Measurements from ENCODE around the gene HOTAIR.

HOTAIR gene

GRCh38 chr12:53974084-53975063, at the start of gene HOTAIR:
TSS of gene HOTAIR (minus strand) at chr12:53974954.
- no peak for DNase-seq

DNA sequence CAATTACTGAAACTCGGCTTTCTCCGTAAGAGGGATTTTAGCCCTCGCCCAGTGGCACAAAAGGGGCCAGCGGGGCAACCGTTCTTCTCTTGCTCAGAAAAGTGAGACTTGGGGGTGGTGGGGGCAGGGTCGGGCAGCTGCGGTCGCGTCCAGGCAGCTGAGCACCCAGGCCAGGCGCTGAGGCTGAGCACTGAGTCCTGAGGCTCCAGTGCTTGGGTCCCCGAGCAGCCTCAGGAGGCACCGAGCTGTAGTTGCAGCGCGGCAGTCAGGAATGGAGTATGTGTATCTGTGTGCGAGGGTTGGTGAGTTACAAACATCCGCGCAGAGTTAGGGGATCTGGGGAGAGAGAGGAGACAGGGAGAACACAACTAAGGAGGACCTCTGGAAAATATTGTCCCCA, 49.4 kb upstream of the HOTAIR start:
- DNase-seq, result no peak

DNA sequence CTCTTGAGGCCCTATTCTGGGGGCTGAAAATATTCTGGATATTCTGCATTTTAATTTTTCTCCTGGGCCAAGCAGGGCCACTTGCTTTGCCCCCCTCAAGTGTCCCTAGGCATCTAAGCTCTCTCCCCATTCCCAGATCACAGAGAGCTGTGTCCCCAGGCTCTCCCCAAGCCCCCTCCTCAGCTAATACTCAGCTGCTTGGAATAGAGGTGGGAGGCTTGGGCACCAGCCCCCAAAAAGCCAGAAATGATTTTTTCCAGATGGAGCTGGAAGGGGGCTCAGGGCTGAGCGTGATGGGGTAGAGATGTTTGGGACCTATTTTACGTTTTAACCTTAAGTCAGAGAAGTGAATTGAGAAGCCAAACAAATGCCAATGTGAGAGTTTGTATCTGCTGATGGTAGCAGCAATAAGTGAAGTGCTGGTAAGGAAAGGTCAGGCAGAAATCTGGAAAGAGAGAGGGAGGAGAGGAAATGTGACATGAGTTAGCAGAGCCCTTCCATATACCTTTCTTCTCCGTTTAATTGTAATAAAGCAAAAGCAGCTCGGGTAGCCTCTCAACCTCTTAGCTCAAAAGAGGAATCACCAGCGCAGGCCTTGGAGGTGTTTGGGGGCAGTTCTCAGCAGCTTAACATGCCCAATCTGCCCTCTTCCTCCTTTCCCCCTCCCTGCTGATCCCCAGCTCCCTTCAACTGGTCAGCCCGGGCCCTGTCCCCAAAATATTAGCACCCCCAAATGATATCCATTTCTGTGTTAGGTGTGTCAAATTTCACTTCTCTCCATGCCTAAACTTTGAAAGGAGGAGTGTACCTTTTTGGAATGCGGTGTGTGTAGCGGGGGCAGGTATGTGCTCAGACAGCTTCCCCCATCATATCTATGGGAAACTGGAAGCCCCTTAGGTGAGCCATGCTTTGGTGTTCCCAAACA, 48.5 kb upstream of the HOTAIR start:
- DNase-seq, result no peak

DNA sequence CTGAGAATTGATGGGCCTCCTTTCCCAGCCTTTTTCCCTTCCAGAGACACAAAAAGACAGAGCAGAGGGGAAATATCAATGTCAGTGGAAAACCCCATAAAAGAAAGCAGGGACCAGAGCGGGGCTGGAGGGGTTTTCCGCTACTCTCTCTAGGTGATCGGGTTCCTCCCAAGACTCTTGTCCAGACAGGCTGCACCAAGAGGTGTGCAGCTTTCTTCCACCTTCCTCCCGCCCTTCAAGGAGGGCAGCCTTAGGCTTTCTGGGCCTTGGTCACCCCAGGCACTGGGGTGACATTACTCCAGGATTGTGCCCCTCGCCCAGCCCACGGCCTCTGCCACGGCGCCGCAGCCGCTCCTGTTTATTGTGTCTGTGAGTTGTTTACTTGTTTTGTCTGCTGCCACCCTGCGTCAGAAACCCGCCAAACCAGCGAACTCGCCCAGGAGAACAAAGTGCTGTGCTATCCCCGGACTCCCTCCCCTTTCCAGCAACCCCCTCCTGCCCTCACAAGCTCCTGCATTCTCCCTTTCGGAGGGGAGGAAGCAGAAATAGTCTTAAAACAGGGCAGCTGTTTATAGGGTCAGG, 46.8 kb upstream of the HOTAIR start:
- DNase-seq, result no peak

- DNase-seq, result no peak
Observed at GRCh38 chr12:54020591-54021405, 46.0 kb upstream of the HOTAIR start.

DNA sequence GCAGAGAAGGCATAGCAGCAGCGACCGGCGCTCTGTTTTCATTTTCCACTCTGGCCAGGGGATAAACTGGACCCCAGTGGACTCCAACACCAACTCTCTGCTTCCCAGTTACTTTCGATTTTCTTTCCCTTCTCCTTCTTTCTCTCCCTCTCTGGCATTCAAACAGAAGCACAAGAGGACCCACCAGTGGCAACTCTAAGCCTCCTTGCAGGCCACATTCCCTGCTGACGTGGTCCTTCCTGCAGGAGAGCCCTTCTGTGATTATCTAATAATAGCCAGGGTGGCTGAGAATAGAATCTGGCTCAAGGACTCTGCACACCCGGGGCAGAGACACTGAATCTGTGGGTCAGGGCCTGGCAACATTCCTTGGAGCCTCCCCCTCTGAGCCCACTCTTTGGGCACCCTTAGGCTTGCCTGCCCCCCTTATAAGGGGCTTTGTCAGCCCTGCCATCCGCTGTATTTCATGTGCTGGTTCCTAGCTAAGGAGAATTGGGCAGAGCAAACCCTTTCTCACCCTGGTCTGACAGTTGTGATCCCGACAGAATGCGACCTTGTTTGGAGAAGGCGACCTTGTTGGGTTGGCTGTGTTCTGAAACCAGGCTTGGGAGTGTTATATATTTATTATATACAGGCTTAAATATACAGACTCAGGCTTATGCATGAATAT, 45.3 kb upstream of the HOTAIR start:
- DNase-seq, result no peak

GRCh38 chr12:54019091-54019811, 44.5 kb upstream of the HOTAIR start:
- DNase-seq, result no peak

DNA sequence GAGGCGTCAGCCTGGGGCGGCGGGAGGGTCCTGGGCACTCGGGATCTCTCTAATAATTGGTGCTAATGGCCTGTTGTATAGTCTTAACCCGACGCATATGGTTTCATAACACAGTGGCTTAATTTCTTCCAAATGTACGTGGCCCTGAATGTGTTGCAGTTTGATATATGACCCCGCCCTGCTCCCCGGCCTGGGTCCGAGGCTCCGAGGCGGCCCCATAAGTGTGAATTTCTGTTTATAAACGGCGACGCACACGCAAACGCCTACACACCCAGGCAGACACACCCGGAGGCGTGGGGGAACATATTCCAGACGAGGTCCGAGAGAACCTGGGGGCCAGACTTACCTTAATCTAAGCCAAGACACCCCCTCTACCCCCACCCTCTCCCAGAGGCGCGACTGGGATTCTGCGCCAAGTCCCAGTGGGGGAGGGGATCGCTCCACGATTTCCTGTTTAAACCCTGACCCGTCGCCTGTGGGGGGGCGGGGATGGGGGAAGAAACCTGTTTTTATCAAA, 43.8 kb upstream of the HOTAIR start:
- DNase-seq, result no peak

GRCh38 chr12:54017878-54018467, 43.2 kb upstream of the HOTAIR start:
- peak; percentile 60 for DNase-seq

DNA sequence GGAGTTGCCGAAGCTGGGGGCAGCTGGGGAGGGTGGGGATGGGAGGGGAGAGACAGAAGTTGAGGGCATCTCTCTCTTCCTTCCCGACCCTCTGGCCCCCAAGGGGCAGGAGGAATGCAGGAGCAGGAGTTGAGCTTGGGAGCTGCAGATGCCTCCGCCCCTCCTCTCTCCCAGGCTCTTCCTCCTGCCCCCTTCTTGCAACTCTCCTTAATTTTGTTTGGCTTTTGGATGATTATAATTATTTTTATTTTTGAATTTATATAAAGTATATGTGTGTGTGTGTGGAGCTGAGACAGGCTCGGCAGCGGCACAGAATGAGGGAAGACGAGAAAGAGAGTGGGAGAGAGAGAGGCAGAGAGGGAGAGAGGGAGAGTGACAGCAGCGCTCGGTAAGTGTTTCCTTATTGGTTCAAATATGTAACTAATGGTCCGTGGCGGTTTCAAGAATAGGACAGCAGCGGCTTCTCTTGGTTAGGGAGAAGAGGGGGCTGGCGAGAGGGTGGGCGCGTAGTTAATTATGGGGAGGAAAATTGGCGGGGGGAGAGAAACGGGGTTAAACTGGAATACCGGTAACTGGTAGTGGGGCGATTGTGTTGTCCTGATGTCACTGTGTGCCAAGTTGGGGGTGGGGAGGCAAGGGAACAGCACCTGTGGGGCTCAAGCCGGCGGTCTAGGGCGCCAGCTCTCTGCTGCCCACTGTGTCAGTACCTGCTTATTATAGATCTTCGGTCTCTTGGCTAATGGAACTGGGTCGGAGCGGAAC, 42.5 kb upstream of the HOTAIR start:
- no peak for DNase-seq

DNA sequence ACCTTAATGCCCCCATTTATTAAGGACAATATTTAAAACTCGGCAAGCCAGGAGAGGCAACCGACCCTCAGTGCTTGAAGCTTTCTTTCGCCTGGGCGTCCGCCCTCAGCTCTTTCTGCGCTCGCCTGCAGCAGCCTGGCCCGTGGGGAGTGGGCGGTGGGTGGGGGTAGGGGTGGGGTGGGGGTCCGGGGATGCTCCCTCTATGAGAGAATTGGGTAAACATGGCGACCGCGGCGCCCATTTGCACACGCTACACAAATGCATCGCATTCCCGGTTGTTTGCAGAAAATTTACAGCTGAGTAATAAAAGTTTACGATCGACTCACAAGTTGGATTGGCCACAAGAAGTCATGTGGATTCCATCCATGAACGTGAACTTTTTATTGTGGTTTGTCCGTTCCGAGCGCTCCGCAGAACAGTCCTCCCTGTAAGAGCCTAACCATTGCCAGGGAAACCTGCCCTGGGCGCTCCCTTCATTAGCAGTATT, 41.8 kb upstream of the HOTAIR start:
- no peak for DNase-seq

- no peak for DNase-seq
Observed at GRCh38 chr12:54016051-54016450, 41.3 kb upstream of the HOTAIR start.

- no peak for DNase-seq
Observed at GRCh38 chr12:54015018-54015931, 40.5 kb upstream of the HOTAIR start.

DNA sequence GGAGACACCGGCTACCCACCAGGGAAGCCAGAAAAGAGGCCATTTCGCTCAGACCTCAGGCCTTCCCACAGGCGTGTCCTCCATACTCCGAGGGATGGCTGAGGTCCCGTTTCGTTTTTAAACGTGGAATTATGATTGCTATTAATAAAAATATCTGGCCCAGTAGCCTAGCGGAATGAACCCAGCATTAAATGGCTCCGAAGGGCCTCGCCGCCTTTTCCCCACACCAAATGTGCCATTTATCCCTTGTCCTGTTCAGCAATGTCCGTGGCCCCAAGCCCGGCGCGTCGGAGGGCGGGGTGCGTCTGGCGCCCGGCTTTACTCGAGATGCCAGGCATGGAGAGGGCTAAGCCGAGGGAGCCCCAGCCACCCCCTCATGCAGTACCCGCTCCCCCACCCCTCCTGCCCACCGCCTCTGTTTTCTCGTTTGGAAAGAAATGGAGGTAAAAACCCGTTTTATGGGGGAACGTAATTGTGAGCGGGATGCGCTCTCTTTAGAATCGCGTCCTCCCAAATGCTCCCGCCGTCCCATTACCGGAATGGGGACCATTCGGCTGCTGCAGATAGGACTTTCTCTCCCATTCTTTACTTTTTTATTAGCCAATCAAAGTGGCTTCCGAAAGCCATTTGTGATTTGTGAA, 39.7 kb upstream of the HOTAIR start:
- no peak for DNase-seq

GRCh38 chr12:54012631-54013409, 38.1 kb upstream of the HOTAIR start:
- DNase-seq, result no peak

GRCh38 chr12:54011665-54012532, 37.1 kb upstream of the HOTAIR start:
- no peak for DNase-seq

All from stimulated activated naive CD4-positive, alpha-beta T cell treated with Interleukin-2 at 50 U/mL for 16 hours (primary cell).